HL-60 (cell line): ENCODE data around the gene HSD17B12.

Source experiments
- CTCF ChIP-seq: IDR thresholded peaks from one replicate; pipeline ENCODE4 v1.5.1; 2011; ENCODE audit warnings: low read length, control low read depth, inconsistent platforms; ENCODE audit not compliant: insufficient read depth
- GABPA ChIP-seq: IDR thresholded peaks from 2 replicates; pipeline ENCODE4 v1.6.1; 2012; ENCODE audit warnings: low read depth
- SPI1 ChIP-seq: IDR thresholded peaks from 2 replicates; pipeline ENCODE4 v1.6.1; 2012; ENCODE audit warnings: low read depth, mild to moderate bottlenecking, borderline replicate concordance

- TF ChIP-seq GABPA (no peak), SPI1 (no peak), CTCF (no peak)
Measured at GRCh38 chr11:43756575-43756974, 76.0 kb downstream of the HSD17B12 start.
